CD4-positive, alpha-beta T cell treated with Interleukin-6 for 4 hours (primary cell): ENCODE measurements around the gene CYP2S1.

ENCODE experiments used
- DNase-seq: peaks from one replicate; pipeline ENCODE4 v3.0.0-alpha.2; 2020; ENCODE audit warnings: mixed read lengths

The CYP2S1 gene

GRCh38 chr19:41195675-41196497 is 2.9 kb downstream of the CYP2S1 start:
- DNase-seq = no peak

- DNase-seq = no peak
These were observed 5.5 kb downstream of the CYP2S1 start for GRCh38 chr19:41198559-41198958.

GRCh38 chr19:41203371-41203770 is 10.4 kb downstream of the CYP2S1 start:
- DNase-seq = no peak

- DNase-seq = peak; percentile 90
These were observed 11.3 kb downstream of the CYP2S1 start for GRCh38 chr19:41204338-41204737.

- peak; percentile 40 for DNase-seq
These were observed 13.0 kb downstream of the CYP2S1 start for GRCh38 chr19:41205995-41206394.

- no peak for DNase-seq
These were observed 13.4 kb downstream of the CYP2S1 start for GRCh38 chr19:41206456-41206855.

- no peak for DNase-seq
These were observed 14.1 kb downstream of the CYP2S1 start for GRCh38 chr19:41206926-41207750.

- no peak for DNase-seq
These were observed 21.1 kb downstream of the CYP2S1 start for GRCh38 chr19:41214161-41214560.

GRCh38 chr19:41217741-41218140 is 24.7 kb downstream of the CYP2S1 start:
- no peak for DNase-seq

GRCh38 chr19:41218249-41218614 is 25.2 kb downstream of the CYP2S1 start:
- DNase-seq = no peak

- DNase-seq = no peak
These were observed 25.8 kb downstream of the CYP2S1 start, which contains the start of gene AXL for GRCh38 chr19:41218615-41219507. AXL (plus strand) TSS chr19:41219223; CDS start chr19:41219393, 170 bp downstream.

GRCh38 chr19:41219924-41220567 is 27.0 kb downstream of the CYP2S1 start:
- no peak for DNase-seq

- no peak for DNase-seq
These were observed 27.8 kb downstream of the CYP2S1 start for GRCh38 chr19:41220811-41221210.

- DNase-seq = no peak
These were observed 28.6 kb downstream of the CYP2S1 start for GRCh38 chr19:41221514-41222205.

GRCh38 chr19:41222240-41222639 is 29.2 kb downstream of the CYP2S1 start:
- no peak for DNase-seq

GRCh38 chr19:41223431-41224234 is 30.6 kb downstream of the CYP2S1 start:
- no peak for DNase-seq

- no peak for DNase-seq
These were observed 31.6 kb downstream of the CYP2S1 start for GRCh38 chr19:41224632-41225031.

- DNase-seq = peak; percentile 46
These were observed 32.4 kb downstream of the CYP2S1 start for GRCh38 chr19:41225238-41226052.

- DNase-seq = peak; percentile 58
These were observed 33.2 kb downstream of the CYP2S1 start for GRCh38 chr19:41226053-41226873.
